Endothelial cell of umbilical vein (primary cell): ENCODE measurements around the gene STAC3. TPM values are rescaled to one million over a fixed set of nuclear protein-coding genes. Genes with fewer than 3 reads are reported as not detected.

ENCODE experiments used
- BruUV-seq: library from RNA; stranded (reverse); fragments of 400-500 nt; replicated peaks from 2 replicates; lab custom pipeline; 2021; lab: Mats Ljungman, UMichigan
- CTCF ChIA-PET: fragments of 300-600, 350-600 bp; sonication (Branson Sonifier 250); formaldehyde crosslinking; loops from one replicate; lab custom pipeline; 2021; ENCODE audit warnings: antibody characterized with exemption, inconsistent platforms; lab: Charles Lee
- POLR2A ChIA-PET: fragments of 300-600, 350-600 bp; sonication (Branson Sonifier 250); formaldehyde crosslinking; loops from one replicate; lab custom pipeline; 2021; ENCODE audit warnings: antibody characterized with exemption, inconsistent platforms; lab: Charles Lee
- DNase-seq: peaks from one replicate; pipeline ENCODE4 v3.0.0-alpha.2; 2011; ENCODE audit warnings: low read depth, low spot score
- FAIRE-seq: peaks from 2 replicates; lab custom pipeline; 2011; peaks lifted over from hg19 to GRCh38; lab: Jason Lieb, UNC
- H2AFZ ChIP-seq: 2 replicates; pipeline ENCODE4 v1.6.0; 2012; ENCODE audit warnings: low read depth, low read length, control low read depth, inconsistent platforms
- H3K27ac ChIP-seq: 2 replicates; pipeline ENCODE4 v1.5.1; 2011; ENCODE audit warnings: low read depth, mild to moderate bottlenecking, control low read depth, low read length, moderate library complexity; ENCODE audit not compliant: insufficient read depth
- H3K27me3 ChIP-seq, 2 experiments: 2 replicates each; pipeline versions ENCODE4 v1.6.0 to v1.6.1; 2011; ENCODE audit warnings: low read length in 2 of 2, mixed read lengths in 1 of 2; ENCODE audit not compliant: control insufficient read depth in 2 of 2, insufficient read depth in 2 of 2
- H3K36me3 ChIP-seq, 2 experiments: 2 replicates in 1 of 2; 3 replicates in 1 of 2; pipeline ENCODE4 v1.5.1; 2011; ENCODE audit warnings: low read length in 2 of 2, mild to moderate bottlenecking in 1 of 2, moderate library complexity in 1 of 2; ENCODE audit not compliant: control insufficient read depth in 2 of 2, insufficient read depth in 2 of 2; ENCODE audit errors: extremely low read depth in 1 of 2
- H3K4me1 ChIP-seq: 3 replicates; pipeline ENCODE4 v1.5.1; 2011; ENCODE audit warnings: mild to moderate bottlenecking, low read length; ENCODE audit not compliant: control insufficient read depth, insufficient read depth; ENCODE audit errors: extremely low read depth
- H3K4me2 ChIP-seq: 2 replicates; pipeline ENCODE4 v1.6.1; 2011; ENCODE audit warnings: low read length, control low read depth, mixed read lengths; ENCODE audit not compliant: insufficient read depth
- H3K4me3 ChIP-seq, 3 experiments: fragments of 200-600 bp in 1 of 3; sonication (generic), shearing (Covaris generic) in 1 of 3; replicated peaks in 1 of 3; 2 replicates each; pipeline ENCODE4 v1.5.1; 2011 to 2016; ENCODE audit warnings: control low read depth in 3 of 3, low read length in 3 of 3, mild to moderate bottlenecking in 2 of 3, inconsistent platforms in 1 of 3, low read depth in 1 of 3, moderate library complexity in 1 of 3; ENCODE audit not compliant: insufficient read depth in 1 of 3
- H3K79me2 ChIP-seq: 2 replicates; pipeline ENCODE4 v1.6.0; 2012; ENCODE audit warnings: low read length, inconsistent platforms; ENCODE audit not compliant: control insufficient read depth, insufficient read depth
- H3K9ac ChIP-seq: replicated peaks from 2 replicates; pipeline ENCODE3; 2011; ENCODE audit warnings: low read length, control low read depth; ENCODE audit not compliant: insufficient read depth; ENCODE audit errors: extremely low read depth
- H3K9me1 ChIP-seq: replicated peaks from 3 replicates; pipeline ENCODE4 v1.6.0; 2011; ENCODE audit warnings: mild to moderate bottlenecking, low read length; ENCODE audit not compliant: control insufficient read depth, insufficient read depth; ENCODE audit errors: extremely low read depth
- H3K9me3 ChIP-seq: replicated peaks from 2 replicates; pipeline ENCODE4 v1.5.1; 2012; ENCODE audit warnings: low read length, inconsistent platforms; ENCODE audit not compliant: control insufficient read depth, insufficient read depth
- H4K20me1 ChIP-seq: replicated peaks from 2 replicates; pipeline ENCODE3; 2011; ENCODE audit warnings: mild to moderate bottlenecking, low read length; ENCODE audit not compliant: control insufficient read depth, insufficient read depth; ENCODE audit errors: extremely low read depth
- FOS ChIP-seq: IDR thresholded peaks from 2 replicates; pipeline ENCODE4 v1.6.1; 2011; ENCODE audit warnings: mild to moderate bottlenecking, low read length, moderate library complexity, borderline replicate concordance; ENCODE audit not compliant: insufficient read depth
- JUN ChIP-seq: IDR thresholded peaks from 2 replicates; pipeline ENCODE4 v1.6.1; 2011; ENCODE audit warnings: borderline replicate concordance, low read depth; ENCODE audit not compliant: insufficient read length, insufficient read depth
- MAX ChIP-seq: IDR thresholded peaks from 2 replicates; pipeline ENCODE4 v1.6.1; 2011; ENCODE audit not compliant: insufficient read depth, insufficient read length
- MYC ChIP-seq: IDR thresholded peaks from one replicate; pipeline ENCODE4 v1.6.1; 2011; ENCODE audit warnings: mild to moderate bottlenecking, low read depth, low read length
- POLR2A ChIP-seq: IDR thresholded peaks from 2 replicates; pipeline ENCODE4 v1.6.1; 2012; ENCODE audit warnings: low read depth, mild to moderate bottlenecking, control low read depth, low read length
- POLR2AphosphoS5 ChIP-seq: IDR thresholded peaks from 2 replicates; pipeline ENCODE4 v1.6.1; 2012; ENCODE audit warnings: low read depth, mild to moderate bottlenecking, control low read depth, low read length, moderate library complexity; ENCODE audit not compliant: insufficient read depth
- dilution Hi-C: fragments of 300-500 bp; cut with MboI; formaldehyde crosslinking; loops from one replicate; pipeline ENCODE4 v1.15.0; 2019; ENCODE audit warnings: low sequenced_read_pairs; ENCODE audit not compliant: extremely low pct_ligation_motif_present
- intact Hi-C: fragments of 100-400 bp; cut with micrococcal nuclease; formaldehyde crosslinking; loops from one replicate; pipeline ENCODE4 v1.10.0; 2022
- polyA plus RNA-seq, 4 experiments: library from polyadenylated mRNA; depleted of rRNA in 3 of 4; stranded (reverse) in 3 of 4; unstranded in 1 of 4; fragments of >200 nt; gene quantifications; 2 replicates each; pipeline versions ENCODE4 v1.2.1 to v1.2.3, GENCODE V29; 2011 to 2012; ENCODE audit warnings: missing spikeins in 1 of 4
- total RNA-seq: library from RNA; stranded (reverse); gene quantifications from 2 replicates; pipeline ENCODE4 v1.2.3, GENCODE V29; 2021
- TF ChIP-seq, protein P1 (sequence below), 2 donors: IDR thresholded peaks; 1 replicate in 1 of 2; 2 replicates in 1 of 2; pipeline ENCODE4 v1.5.1; 2011; ENCODE audit warnings: low read length in 2 of 2, mild to moderate bottlenecking in 2 of 2, moderate library complexity in 2 of 2, control low read depth in 1 of 2, inconsistent platforms in 1 of 2, low read depth in 1 of 2; ENCODE audit not compliant: insufficient read depth in 1 of 2; ENCODE audit errors: extremely low read depth in 1 of 2

STAC3 gene
- total and polyA plus RNA-seq, 2 donors (not counting 3 experiments of a cell fraction or from before 2014, with no cell fraction given) = 0.36 to 0.55 TPM

DNA sequence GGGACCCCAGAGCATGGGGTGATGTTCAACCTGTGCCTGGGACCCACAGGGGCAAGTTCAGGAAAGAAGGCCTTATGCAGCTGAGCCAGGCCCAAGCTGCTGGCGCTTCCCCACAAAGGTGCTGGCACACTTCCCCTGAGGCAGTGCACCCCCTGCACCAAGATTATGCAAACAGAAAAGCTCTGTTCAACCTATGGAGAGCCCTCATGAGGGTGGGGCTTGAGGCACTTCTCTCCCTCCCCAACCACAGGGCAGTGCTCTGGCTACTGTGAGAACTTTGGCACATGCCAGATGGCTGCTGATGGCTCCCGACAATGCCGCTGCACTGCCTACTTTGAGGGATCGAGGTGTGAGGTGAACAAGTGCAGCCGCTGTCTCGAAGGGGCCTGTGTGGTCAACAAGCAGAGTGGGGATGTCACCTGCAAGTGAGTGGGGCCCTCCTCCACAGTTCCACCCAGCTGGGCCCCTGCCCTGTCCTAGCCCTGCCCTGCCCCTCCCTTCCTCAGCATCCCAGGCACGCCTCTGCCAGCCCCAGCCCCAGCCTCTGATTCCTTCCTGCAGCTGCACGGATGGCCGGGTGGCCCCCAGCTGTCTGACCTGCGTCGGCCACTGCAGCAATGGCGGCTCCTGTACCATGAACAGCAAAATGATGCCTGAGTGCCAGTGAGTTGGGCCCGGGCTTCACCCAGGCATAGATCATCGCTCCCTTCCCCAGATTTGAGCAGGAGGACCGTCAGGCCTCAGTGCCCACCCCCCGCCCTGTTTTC lies 39.9 kb downstream of the STAC3 start:
- no peak for FAIRE-seq
- TF ChIP-seq MYC (no peak), JUN (no peak), POLR2AphosphoS5 (no peak), FOS (no peak), POLR2A (no peak), MAX (no peak)
- TF ChIP-seq, protein P1, sequence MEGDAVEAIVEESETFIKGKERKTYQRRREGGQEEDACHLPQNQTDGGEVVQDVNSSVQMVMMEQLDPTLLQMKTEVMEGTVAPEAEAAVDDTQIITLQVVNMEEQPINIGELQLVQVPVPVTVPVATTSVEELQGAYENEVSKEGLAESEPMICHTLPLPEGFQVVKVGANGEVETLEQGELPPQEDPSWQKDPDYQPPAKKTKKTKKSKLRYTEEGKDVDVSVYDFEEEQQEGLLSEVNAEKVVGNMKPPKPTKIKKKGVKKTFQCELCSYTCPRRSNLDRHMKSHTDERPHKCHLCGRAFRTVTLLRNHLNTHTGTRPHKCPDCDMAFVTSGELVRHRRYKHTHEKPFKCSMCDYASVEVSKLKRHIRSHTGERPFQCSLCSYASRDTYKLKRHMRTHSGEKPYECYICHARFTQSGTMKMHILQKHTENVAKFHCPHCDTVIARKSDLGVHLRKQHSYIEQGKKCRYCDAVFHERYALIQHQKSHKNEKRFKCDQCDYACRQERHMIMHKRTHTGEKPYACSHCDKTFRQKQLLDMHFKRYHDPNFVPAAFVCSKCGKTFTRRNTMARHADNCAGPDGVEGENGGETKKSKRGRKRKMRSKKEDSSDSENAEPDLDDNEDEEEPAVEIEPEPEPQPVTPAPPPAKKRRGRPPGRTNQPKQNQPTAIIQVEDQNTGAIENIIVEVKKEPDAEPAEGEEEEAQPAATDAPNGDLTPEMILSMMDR (IDR thresholded peaks at IDR 0.05; ENCODE audit: extremely low read depth in 1 of 2, insufficient read depth in 1 of 2, low read depth in 1 of 2, low read length in 2 of 2) = no peak
- no peak overlapping the region for H3K27ac ChIP-seq
- no TSS peak for BruUV-seq
- dilution Hi-C loops = no loop called here
- H4K20me1 ChIP-seq = no peaks in the 10 kb centered on the region
- H3K36me3 ChIP-seq = no peaks in the 10 kb centered on the region
- H3K9ac ChIP-seq = no peak overlapping the region
- no peak overlapping the region for H3K4me3 ChIP-seq
- peaks cover 22 to 24% of the 10 kb centered on the region in 2 experiments for H3K27me3 ChIP-seq
- no peaks in the 10 kb centered on the region for H3K79me2 ChIP-seq
- peaks cover 2% of the 10 kb centered on the region for H3K4me1 ChIP-seq
- intact Hi-C loops = no loop called here
- CTCF ChIA-PET = interaction anchor here (1.0 kb wide), 1 partner anchor 29 kb away, joined by 4 read pairs; no protein-coding TSS in a partner anchor
- H3K9me1 ChIP-seq = no peaks in the 10 kb centered on the region
- H3K9me3 ChIP-seq = no peaks in the 10 kb centered on the region
- POLR2A ChIA-PET = no interaction called here
- DNase-seq = no peak
- no peak overlapping the region for H2AFZ ChIP-seq
- no peak overlapping the region for H3K4me2 ChIP-seq
